ENCODE results near the gene BMP2.

GRCh38 chr20:6824401-6824800 lies 56.9 kb downstream of the BMP2 start:
- TF ChIP-seq POLR2A (IDR thresholded peaks at IDR 0.05) (no peak), CTCF (IDR thresholded peaks at IDR 0.05) (no peak)

All from breast epithelium (tissue), 3 donors.